Ishikawa (cell line): ENCODE data around the gene RIT1.

Experiments used
- CEBPB ChIP-seq: IDR thresholded peaks from 2 replicates; pipeline ENCODE4 v1.6.1; 2012
- CREB1 ChIP-seq: IDR thresholded peaks from 2 replicates; pipeline ENCODE4 v1.6.1; 2012; ENCODE audit warnings: low read depth
- EGR1 ChIP-seq: IDR thresholded peaks from 2 replicates; pipeline ENCODE4 v1.6.1; 2012
- EP300 ChIP-seq: IDR thresholded peaks from 2 replicates; pipeline ENCODE4 v1.6.1; 2012; ENCODE audit warnings: borderline replicate concordance
- FOXM1 ChIP-seq: IDR thresholded peaks from 2 replicates; pipeline ENCODE4 v1.6.1; 2012; ENCODE audit warnings: low read depth, borderline replicate concordance
- MAX ChIP-seq: IDR thresholded peaks from 2 replicates; pipeline ENCODE4 v1.6.1; 2012
- NFIC ChIP-seq: IDR thresholded peaks from 2 replicates; pipeline ENCODE4 v1.6.1; 2012
- RAD21 ChIP-seq: IDR thresholded peaks from 2 replicates; pipeline ENCODE4 v1.6.1; 2012; ENCODE audit warnings: low read depth
- TAF1 ChIP-seq: IDR thresholded peaks from 2 replicates; pipeline ENCODE4 v1.6.1; 2012; ENCODE audit warnings: low read depth, mild to moderate bottlenecking
- TCF12 ChIP-seq: IDR thresholded peaks from 2 replicates; pipeline ENCODE4 v1.6.1; 2012; ENCODE audit warnings: low read depth
- TEAD4 ChIP-seq: IDR thresholded peaks from 2 replicates; pipeline ENCODE4 v1.6.1; 2012
- YY1 ChIP-seq: IDR thresholded peaks from 2 replicates; pipeline ENCODE4 v1.6.1; 2012; ENCODE audit warnings: low read depth
- ZBTB7A ChIP-seq: IDR thresholded peaks from 2 replicates; pipeline ENCODE4 v1.6.1; 2012; ENCODE audit warnings: low read depth
- TF ChIP-seq, protein P1 (sequence below): IDR thresholded peaks from 2 replicates; pipeline ENCODE4 v1.6.1; 2012
- TF ChIP-seq, protein P2 (sequence below): IDR thresholded peaks from 2 replicates; pipeline ENCODE4 v1.6.1; 2012; ENCODE audit warnings: low read depth, mild to moderate bottlenecking

The RIT1 gene

GRCh38 chr1:155860970-155861510 is 50.1 kb downstream of the RIT1 start:
- no peak for TF ChIP-seq EP300
- TF ChIP-seq CEBPB, result no peak
- no peak for TF ChIP-seq YY1
- TF ChIP-seq, protein P1, sequence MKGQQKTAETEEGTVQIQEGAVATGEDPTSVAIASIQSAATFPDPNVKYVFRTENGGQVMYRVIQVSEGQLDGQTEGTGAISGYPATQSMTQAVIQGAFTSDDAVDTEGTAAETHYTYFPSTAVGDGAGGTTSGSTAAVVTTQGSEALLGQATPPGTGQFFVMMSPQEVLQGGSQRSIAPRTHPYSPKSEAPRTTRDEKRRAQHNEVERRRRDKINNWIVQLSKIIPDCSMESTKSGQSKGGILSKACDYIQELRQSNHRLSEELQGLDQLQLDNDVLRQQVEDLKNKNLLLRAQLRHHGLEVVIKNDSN, result no peak
- TF ChIP-seq TEAD4, result no peak
- TF ChIP-seq RAD21, result no peak
- TF ChIP-seq MAX, result no peak
- TF ChIP-seq TCF12, result no peak
- TF ChIP-seq, protein P2, sequence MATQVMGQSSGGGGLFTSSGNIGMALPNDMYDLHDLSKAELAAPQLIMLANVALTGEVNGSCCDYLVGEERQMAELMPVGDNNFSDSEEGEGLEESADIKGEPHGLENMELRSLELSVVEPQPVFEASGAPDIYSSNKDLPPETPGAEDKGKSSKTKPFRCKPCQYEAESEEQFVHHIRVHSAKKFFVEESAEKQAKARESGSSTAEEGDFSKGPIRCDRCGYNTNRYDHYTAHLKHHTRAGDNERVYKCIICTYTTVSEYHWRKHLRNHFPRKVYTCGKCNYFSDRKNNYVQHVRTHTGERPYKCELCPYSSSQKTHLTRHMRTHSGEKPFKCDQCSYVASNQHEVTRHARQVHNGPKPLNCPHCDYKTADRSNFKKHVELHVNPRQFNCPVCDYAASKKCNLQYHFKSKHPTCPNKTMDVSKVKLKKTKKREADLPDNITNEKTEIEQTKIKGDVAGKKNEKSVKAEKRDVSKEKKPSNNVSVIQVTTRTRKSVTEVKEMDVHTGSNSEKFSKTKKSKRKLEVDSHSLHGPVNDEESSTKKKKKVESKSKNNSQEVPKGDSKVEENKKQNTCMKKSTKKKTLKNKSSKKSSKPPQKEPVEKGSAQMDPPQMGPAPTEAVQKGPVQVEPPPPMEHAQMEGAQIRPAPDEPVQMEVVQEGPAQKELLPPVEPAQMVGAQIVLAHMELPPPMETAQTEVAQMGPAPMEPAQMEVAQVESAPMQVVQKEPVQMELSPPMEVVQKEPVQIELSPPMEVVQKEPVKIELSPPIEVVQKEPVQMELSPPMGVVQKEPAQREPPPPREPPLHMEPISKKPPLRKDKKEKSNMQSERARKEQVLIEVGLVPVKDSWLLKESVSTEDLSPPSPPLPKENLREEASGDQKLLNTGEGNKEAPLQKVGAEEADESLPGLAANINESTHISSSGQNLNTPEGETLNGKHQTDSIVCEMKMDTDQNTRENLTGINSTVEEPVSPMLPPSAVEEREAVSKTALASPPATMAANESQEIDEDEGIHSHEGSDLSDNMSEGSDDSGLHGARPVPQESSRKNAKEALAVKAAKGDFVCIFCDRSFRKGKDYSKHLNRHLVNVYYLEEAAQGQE, result no peak
- TF ChIP-seq EGR1, result no peak
- TF ChIP-seq NFIC, result no peak
- no peak for TF ChIP-seq FOXM1
- no peak for TF ChIP-seq TAF1
- TF ChIP-seq ZBTB7A, result no peak
- TF ChIP-seq CREB1, result no peak

DNA sequence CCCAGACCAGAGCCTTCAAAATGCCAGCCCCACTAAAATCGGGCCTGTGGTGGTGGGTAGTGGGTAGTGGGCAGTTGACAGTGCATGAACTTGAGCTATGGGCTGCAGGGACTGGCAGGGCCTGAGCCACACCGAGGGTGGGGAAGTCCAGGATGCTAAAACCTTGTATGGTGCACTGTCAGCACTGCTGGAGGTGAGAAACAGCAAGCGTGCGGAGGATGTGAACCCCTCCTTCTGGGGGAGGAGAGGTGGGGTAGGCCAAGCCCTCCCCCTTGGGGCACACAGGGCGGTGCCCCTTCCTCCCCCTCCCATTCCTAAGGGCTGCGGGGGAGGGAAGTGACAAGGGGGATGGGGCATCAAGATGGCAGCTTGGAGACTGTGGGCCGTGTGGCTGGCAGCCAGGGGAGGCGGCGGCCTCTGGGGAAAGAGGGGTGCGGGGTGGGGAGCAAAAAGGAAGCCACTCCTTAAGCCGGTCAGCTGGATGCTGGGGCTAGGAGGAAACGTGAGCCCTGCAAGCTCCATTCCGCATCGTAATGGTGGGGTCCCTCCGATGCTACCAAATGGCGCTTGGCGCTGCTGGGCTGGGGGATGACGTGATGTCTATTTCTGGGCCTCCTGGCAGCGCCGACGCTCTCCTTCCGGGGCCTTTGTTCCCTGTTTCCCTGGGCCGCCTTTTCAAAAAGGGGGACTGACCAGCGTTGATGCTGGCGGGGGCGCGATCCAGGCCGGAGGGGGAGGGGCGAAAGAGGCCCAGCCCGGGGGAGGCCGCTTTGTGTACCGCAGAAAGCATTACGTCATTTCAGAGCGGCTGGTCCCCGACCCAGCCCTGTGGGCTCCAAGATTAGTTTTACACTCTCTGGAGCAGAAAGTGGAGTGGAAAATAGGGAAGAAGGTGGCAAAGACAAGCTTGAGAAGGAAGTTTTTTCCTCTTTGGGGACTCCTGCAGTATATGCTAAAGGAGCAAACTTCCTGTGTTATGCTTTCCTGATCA is 51.0 kb downstream of the RIT1 start:
- TF ChIP-seq YY1, result no peak
- no peak for TF ChIP-seq EGR1
- TF ChIP-seq CEBPB, result no peak

GRCh38 chr1:155859234-155859829 is 51.8 kb downstream of the RIT1 start, which contains the start of gene SYT11:
TSS of gene SYT11 (plus strand) at chr1:155859567. CDS start at chr1:155859762, 195 bp downstream.
- TF ChIP-seq YY1, result no peak
- TF ChIP-seq CREB1, result no peak
- TF ChIP-seq MAX, result no peak
- TF ChIP-seq TCF12, result no peak
- TF ChIP-seq FOXM1, result no peak
- TF ChIP-seq, protein P2, result no peak
- TF ChIP-seq ZBTB7A, result no peak
- TF ChIP-seq TAF1, result no peak
- no peak for TF ChIP-seq CEBPB
- TF ChIP-seq EGR1, result no peak

GRCh38 chr1:155858800-155859233 is 52.3 kb downstream of the RIT1 start:
- peak; percentile 42 for TF ChIP-seq CEBPB
- TF ChIP-seq EGR1, result no peak
- TF ChIP-seq EP300, result no peak
- no peak for TF ChIP-seq TEAD4
- TF ChIP-seq MAX, result no peak
- no peak for TF ChIP-seq ZBTB7A
- TF ChIP-seq TAF1, result 0 out of 2 replicates have a peak, but pooled peaks have one; percentile 38
- no peak for TF ChIP-seq CREB1

- TF ChIP-seq, protein P2, result no peak
- TF ChIP-seq, protein P1, result no peak
- TF ChIP-seq YY1 (peak; percentile 97), TEAD4 (no peak), CEBPB (no peak), EGR1 (no peak), TCF12 (no peak), NFIC (no peak), CREB1 (peak; percentile 81; the same call in 1 of the 2 replicates), ZBTB7A (no peak), RAD21 (no peak), EP300 (no peak), TAF1 (peak; percentile 76), MAX (peak; percentile 89), FOXM1 (no peak)
These were observed 53.9 kb downstream of the RIT1 start, which contains the start of gene GON4L for GRCh38 chr1:155856975-155857930. TSS of gene GON4L (minus strand) at chr1:155857214. CDS start at chr1:155853780, 3,434 bp downstream.
